HG02970 (cell line): ENCODE measurements around the gene INPP4B.

ENCODE experiments used
- ATAC-seq: cut with Tn5 transposase; IDR thresholded peaks from one replicate; pipeline ENCODE4 v1.9.1; 2021; ENCODE audit warnings: mild to moderate bottlenecking, moderate library complexity, moderate number of reproducible peaks; ENCODE audit not compliant: unreplicated experiment, low FRiP score

The INPP4B gene

DNA sequence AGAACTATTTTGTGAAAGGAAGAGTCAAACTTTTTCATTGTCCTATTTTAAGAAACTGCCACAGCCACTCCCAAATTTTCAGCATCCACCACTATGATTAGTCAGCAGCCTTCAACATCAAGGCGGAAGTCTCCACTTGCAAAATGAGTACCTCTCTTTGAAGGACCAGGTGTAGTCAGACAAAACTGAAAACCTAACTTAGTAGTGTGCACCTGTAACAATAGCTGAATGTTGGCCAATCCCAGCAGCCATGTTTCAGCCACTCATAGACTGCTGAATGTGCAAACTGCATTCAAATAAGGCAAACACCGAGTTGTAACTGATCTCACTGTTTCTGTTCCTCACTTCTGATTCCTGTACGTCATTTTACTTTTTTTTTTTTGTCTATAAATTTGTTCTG is 868.7 kb downstream of the INPP4B start:
- no peak for ATAC-seq
